HepG2 (cell line): ENCODE data around the gene ACTA2. TPM values are rescaled to one million over a fixed set of nuclear protein-coding genes. Genes with fewer than 3 reads are reported as not detected.

Experiments
- ATAC-seq: fragments of 200-7000 bp; cut with Tn5 transposase; 3 replicates; pipeline ENCODE4 v1.9.1; 2020; ENCODE audit warnings: mild to moderate bottlenecking, moderate library complexity
- BruUV-seq: library from RNA; stranded (reverse); fragments of 400-500 nt; replicated peaks from 2 replicates; lab custom pipeline; 2021; lab: Mats Ljungman, UMichigan
- CTCF ChIA-PET: fragments of 300-600 bp; formaldehyde crosslinking; extraction: SDS; loops from one replicate; lab custom pipeline; 2021; ENCODE audit warnings: low total read pairs, inconsistent platforms, low intra/inter-chr PET ratio; lab: Yijun Ruan, JAX
- POLR2A ChIA-PET: fragments of 350-600 bp; sonication (Branson Sonifier 250); formaldehyde crosslinking; loops from one replicate; lab custom pipeline; 2020; ENCODE audit warnings: antibody characterized with exemption, inconsistent platforms; lab: Yijun Ruan, JAX
- DNase-seq: peaks from one replicate; pipeline ENCODE4 v3.0.0-alpha.2; 2015; ENCODE audit warnings: low spot score
- FAIRE-seq: peaks from 3 replicates; lab custom pipeline; 2011; peaks lifted over from hg19 to GRCh38; lab: Jason Lieb, UNC
- H2AFZ ChIP-seq: one replicate; pipeline ENCODE4 v1.6.1; 2011; ENCODE audit warnings: low read length, inconsistent platforms
- H3K27ac ChIP-seq: fragments of 300-600 bp; 3 replicates; pipeline ENCODE4 v1.8.0; 2011; ENCODE audit warnings: mixed run types, mild to moderate bottlenecking, mixed read lengths, low read length, inconsistent platforms; ENCODE audit not compliant: insufficient read depth; ENCODE audit errors: extremely low read length
- H3K27me3 ChIP-seq, 2 experiments: fragments of 200-600 bp in 1 of 2; 2 replicates in 1 of 2; 3 replicates in 1 of 2; pipeline versions ENCODE4 v1.6.0 to v1.8.0; 2011; ENCODE audit warnings: low read length in 2 of 2, mild to moderate bottlenecking in 2 of 2, moderate library complexity in 2 of 2, inconsistent platforms in 1 of 2; ENCODE audit not compliant: insufficient read depth in 2 of 2, control insufficient read depth in 1 of 2
- H3K36me3 ChIP-seq, 2 experiments: fragments of 200-600 bp in 1 of 2; replicated peaks in 1 of 2; 2 replicates in 1 of 2; 3 replicates in 1 of 2; pipeline versions ENCODE4 v1.5.1 to v1.8.0; 2011; ENCODE audit warnings: low read length in 2 of 2, inconsistent platforms in 1 of 2; ENCODE audit not compliant: insufficient read depth in 2 of 2, control insufficient read depth in 1 of 2
- H3K4me1 ChIP-seq: 2 replicates; pipeline ENCODE4 v1.5.1; 2012; ENCODE audit warnings: low read length, inconsistent platforms; ENCODE audit not compliant: insufficient read depth
- H3K4me2 ChIP-seq: 2 replicates; pipeline ENCODE4 v1.6.0; 2011; ENCODE audit warnings: low read depth, low read length, inconsistent platforms
- H3K4me3 ChIP-seq, 3 experiments: fragments of 200-600 bp in 1 of 3; sonication (generic), shearing (Covaris generic) in 1 of 3; replicated peaks in 1 of 3; 2 replicates each; pipeline ENCODE4 v1.5.1; 2011 to 2016; ENCODE audit warnings: low read length in 3 of 3, inconsistent platforms in 2 of 3, low read depth in 2 of 3, mild to moderate bottlenecking in 2 of 3, control low read depth in 1 of 3, mixed read lengths in 1 of 3; ENCODE audit not compliant: insufficient read depth in 1 of 3
- H3K79me2 ChIP-seq: one replicate; pipeline ENCODE4 v1.6.1; 2011; ENCODE audit warnings: low read length, inconsistent platforms; ENCODE audit not compliant: insufficient read depth
- H3K9ac ChIP-seq: 2 replicates; pipeline ENCODE4 v1.6.0; 2011; ENCODE audit warnings: mild to moderate bottlenecking, low read depth, low read length, inconsistent platforms; ENCODE audit not compliant: insufficient read depth
- H3K9me3 ChIP-seq: 2 replicates; pipeline ENCODE4 v1.5.1; 2012; ENCODE audit warnings: mild to moderate bottlenecking, low read length
- H4K20me1 ChIP-seq: 2 replicates; pipeline ENCODE4 v1.6.0; 2011; ENCODE audit warnings: inconsistent platforms, mild to moderate bottlenecking, low read length, moderate library complexity; ENCODE audit not compliant: insufficient read depth
- ATM ChIP-seq: fragments of 450-650 bp; IDR thresholded peaks from 2 replicates; pipeline ENCODE4 v1.7.1; 2017; ENCODE audit warnings: mild to moderate bottlenecking, borderline replicate concordance
- DDIT3 ChIP-seq: sonication (generic); formaldehyde crosslinking; IDR thresholded peaks from 2 replicates; pipeline ENCODE4 v1.4.0; 2020; ENCODE audit warnings: mild to moderate bottlenecking, missing genetic modification reagents
- HINFP ChIP-seq: sonication (generic); formaldehyde crosslinking; IDR thresholded peaks from 2 replicates; pipeline ENCODE4 v1.4.0; 2020; ENCODE audit warnings: low read depth, mild to moderate bottlenecking, missing genetic modification reagents
- MLLT10 ChIP-seq: sonication (generic); formaldehyde crosslinking; IDR thresholded peaks from 2 replicates; pipeline ENCODE4 v1.4.0; 2020; ENCODE audit warnings: missing genetic modification reagents
- RXRB ChIP-seq: IDR thresholded peaks from 2 replicates; pipeline ENCODE4 v1.6.1; 2016; ENCODE audit warnings: borderline replicate concordance, missing genetic modification reagents, missing compliant biosample characterization
- SAFB2 ChIP-seq: sonication (generic); formaldehyde crosslinking; IDR thresholded peaks from 2 replicates; pipeline ENCODE4 v1.5.1; 2020; ENCODE audit warnings: missing genetic modification reagents, low read depth, mild to moderate bottlenecking, borderline replicate concordance
- SIN3A ChIP-seq: IDR thresholded peaks from 2 replicates; pipeline ENCODE4 v1.6.1; 2011; ENCODE audit warnings: low read depth, mild to moderate bottlenecking, control low read depth, low read length, borderline replicate concordance
- ZNF513 ChIP-seq: sonication (generic); formaldehyde crosslinking; conservative IDR thresholded peaks from 2 replicates; pipeline ENCODE4 v1.5.0; 2020; ENCODE audit warnings: missing genetic modification reagents
- ZNF589 ChIP-seq: sonication (generic); formaldehyde crosslinking; conservative IDR thresholded peaks from 2 replicates; pipeline ENCODE4 v1.8.0; 2022; ENCODE audit warnings: mild to moderate bottlenecking, moderate library complexity, missing genetic modification reagents
- ZNF674 ChIP-seq: sonication (generic); formaldehyde crosslinking; IDR thresholded peaks from 2 replicates; pipeline ENCODE4 v1.5.0; 2020; ENCODE audit warnings: low read depth, mild to moderate bottlenecking, missing genetic modification reagents
- ZNF768 ChIP-seq: sonication (generic); formaldehyde crosslinking; IDR thresholded peaks from 2 replicates; pipeline ENCODE4 v1.4.0; 2020; ENCODE audit warnings: missing genetic modification reagents
- WGBS: methylation state at CpG from one replicate; pipeline ENCODE4 v1.1.6; 2017; ENCODE audit warnings: low lambda C conversion rate; 5-methylcytosine and 5-hydroxymethylcytosine counted together
- in situ Hi-C: cut with HindIII; loops from 2 replicates; pipeline ENCODE4 v1.10.0; 2017; ENCODE audit warnings: low pct_unique_long_range_greater_than_20kb; ENCODE audit not compliant: extremely low pct_ligation_motif_present
- intact Hi-C: fragments of 100-400 bp; cut with micrococcal nuclease; formaldehyde crosslinking; loops from one replicate; pipeline ENCODE4 v1.10.0; 2022; ENCODE audit not compliant: unreplicated experiment
- polyA plus RNA-seq, 8 experiments: library from polyadenylated mRNA; depleted of rRNA in 3 of 8; stranded (reverse) in 7 of 8; unstranded in 1 of 8; fragments of >200 nt; fragmentation: Illumina TruSeq in 4 of 8; extraction: Trizol in 4 of 8; gene quantifications; 2 replicates each; pipeline versions ENCODE4 v1.2.1 to v1.2.3, GENCODE V29; 2011 to 2016; ENCODE audit warnings: low read depth in 4 of 8, missing spikeins in 1 of 8, mixed read lengths in 1 of 8; ENCODE audit not compliant: insufficient read depth in 1 of 8
- total RNA-seq, 5 experiments: library from RNA; depleted of rRNA; stranded (reverse); fragments of >200 nt; fragmentation: Illumina TruSeq; extraction: Trizol; gene quantifications; 2 replicates each; pipeline ENCODE4 v1.2.3, GENCODE V29; 2016; ENCODE audit warnings: low read depth in 1 of 5
- TF ChIP-seq, protein P1 (sequence below): sonication (generic); formaldehyde crosslinking; IDR thresholded peaks from 2 replicates; pipeline ENCODE4 v1.4.0; 2020; ENCODE audit warnings: missing genetic modification reagents, borderline replicate concordance
- TF ChIP-seq, protein P2 (sequence below): IDR thresholded peaks from 2 replicates; pipeline ENCODE4 v1.6.1; 2016; ENCODE audit warnings: missing biosample characterization, missing genetic modification reagents, low read depth

ACTA2 gene
- total and polyA plus RNA-seq, 2 of the 13 experiments (the other 11 are each of a cell fraction or from before 2014, with no cell fraction given) = 21.8 to 59.9 TPM

DNA sequence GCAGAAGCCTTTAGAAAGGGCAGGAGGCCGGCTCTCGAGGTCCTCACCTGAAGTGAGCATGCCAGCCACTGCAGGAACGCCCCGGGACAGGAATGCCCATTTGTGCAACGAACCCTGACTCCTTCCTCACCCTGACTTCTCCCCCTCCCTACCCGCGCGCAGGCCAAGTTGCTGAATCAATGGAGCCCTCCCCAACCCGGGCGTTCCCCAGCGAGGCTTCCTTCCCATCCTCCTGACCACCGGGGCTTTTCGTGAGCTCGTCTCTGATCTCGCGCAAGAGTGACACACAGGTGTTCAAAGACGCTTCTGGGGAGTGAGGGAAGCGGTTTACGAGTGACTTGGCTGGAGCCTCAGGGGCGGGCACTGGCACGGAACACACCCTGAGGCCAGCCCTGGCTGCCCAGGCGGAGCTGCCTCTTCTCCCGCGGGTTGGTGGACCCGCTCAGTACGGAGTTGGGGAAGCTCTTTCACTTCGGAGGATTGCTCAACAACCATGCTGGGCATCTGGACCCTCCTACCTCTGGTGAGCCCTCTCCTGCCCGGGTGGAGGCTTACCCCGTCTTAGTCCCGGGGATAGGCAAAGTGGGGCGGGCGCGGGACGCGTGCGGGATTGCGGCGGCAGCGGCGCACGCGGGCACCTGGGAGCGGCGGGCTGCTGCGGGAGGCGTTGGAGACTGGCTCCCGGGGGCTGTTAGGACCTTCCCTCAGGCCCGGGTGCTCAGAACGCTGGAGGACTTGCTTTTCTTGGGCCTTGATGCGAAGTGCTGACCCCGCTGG lies 38.0 kb upstream of the ACTA2 start, which contains the start of gene FAS:
Gene FAS, plus strand, starts transcription at position 415 of the 777 bp plus-strand sequence. Its CDS starts 79 bp downstream, at position 494.
- DNase-seq = peak; percentile 27
- POLR2A ChIA-PET = interaction anchor here (0.6 to 1.6 kb wide), 3 partner anchors 16 to 604 kb away, joined by 3 to 5 read pairs (median 3); no protein-coding TSS in a partner anchor
- peak; percentile 88 for ATAC-seq
- Histone ChIP-seq H4K20me1 (no peaks in the 10 kb centered on the region; the same call in 1 of the 2 replicates), H3K79me2 (peaks cover 35% of the 10 kb centered on the region), H3K27ac (peak within 1 kb of the TSS; percentile 74), H3K4me1 (peaks cover 48% of the 10 kb centered on the region), H3K4me2 (peak within 1 kb of the TSS; percentile 87), H3K9me3 (0 out of 2 replicates have a peak, but pooled peaks cover 4% of the 10 kb centered on the region), H3K4me3 (peak within 1 kb of the TSS; percentile 83 to 91 (median 88)), H2AFZ (peak within 1 kb of the TSS; percentile 39), H3K9ac (peak within 1 kb of the TSS; percentile 79), H3K36me3 (no peaks in the 10 kb centered on the region), H3K27me3 (no peaks in the 10 kb centered on the region; a peak in 1 of 5 replicates)
- CTCF ChIA-PET = interaction anchor here (1.8 kb wide), 1 partner anchor 56 kb away, joined by 6 read pairs; no protein-coding TSS in a partner anchor
- in situ Hi-C loops (no loop called here), intact Hi-C loops (no loop called here)
- 9% methylated on average over 7 of the region's 51 CpGs for WGBS
- no TSS peak for BruUV-seq
- FAIRE-seq = no peak
- TF ChIP-seq SIN3A (peak; percentile 43; the same call in 1 of the 2 replicates), SAFB2 (peak; percentile 76; the same call in 1 of the 2 replicates), ZNF674 (no peak), MLLT10 (CRISPR knock-in tag) (no peak), ZNF768 (CRISPR knock-in tag) (peak; percentile 64), ZNF513 (CRISPR knock-in tag) (no peak), ATM (no peak), ZNF589 (CRISPR knock-in tag) (no peak), RXRB (0 out of 2 replicates have a peak, but pooled peaks have one; percentile 20), HINFP (CRISPR knock-in tag) (no peak), DDIT3 (no peak)
- TF ChIP-seq, protein P1, sequence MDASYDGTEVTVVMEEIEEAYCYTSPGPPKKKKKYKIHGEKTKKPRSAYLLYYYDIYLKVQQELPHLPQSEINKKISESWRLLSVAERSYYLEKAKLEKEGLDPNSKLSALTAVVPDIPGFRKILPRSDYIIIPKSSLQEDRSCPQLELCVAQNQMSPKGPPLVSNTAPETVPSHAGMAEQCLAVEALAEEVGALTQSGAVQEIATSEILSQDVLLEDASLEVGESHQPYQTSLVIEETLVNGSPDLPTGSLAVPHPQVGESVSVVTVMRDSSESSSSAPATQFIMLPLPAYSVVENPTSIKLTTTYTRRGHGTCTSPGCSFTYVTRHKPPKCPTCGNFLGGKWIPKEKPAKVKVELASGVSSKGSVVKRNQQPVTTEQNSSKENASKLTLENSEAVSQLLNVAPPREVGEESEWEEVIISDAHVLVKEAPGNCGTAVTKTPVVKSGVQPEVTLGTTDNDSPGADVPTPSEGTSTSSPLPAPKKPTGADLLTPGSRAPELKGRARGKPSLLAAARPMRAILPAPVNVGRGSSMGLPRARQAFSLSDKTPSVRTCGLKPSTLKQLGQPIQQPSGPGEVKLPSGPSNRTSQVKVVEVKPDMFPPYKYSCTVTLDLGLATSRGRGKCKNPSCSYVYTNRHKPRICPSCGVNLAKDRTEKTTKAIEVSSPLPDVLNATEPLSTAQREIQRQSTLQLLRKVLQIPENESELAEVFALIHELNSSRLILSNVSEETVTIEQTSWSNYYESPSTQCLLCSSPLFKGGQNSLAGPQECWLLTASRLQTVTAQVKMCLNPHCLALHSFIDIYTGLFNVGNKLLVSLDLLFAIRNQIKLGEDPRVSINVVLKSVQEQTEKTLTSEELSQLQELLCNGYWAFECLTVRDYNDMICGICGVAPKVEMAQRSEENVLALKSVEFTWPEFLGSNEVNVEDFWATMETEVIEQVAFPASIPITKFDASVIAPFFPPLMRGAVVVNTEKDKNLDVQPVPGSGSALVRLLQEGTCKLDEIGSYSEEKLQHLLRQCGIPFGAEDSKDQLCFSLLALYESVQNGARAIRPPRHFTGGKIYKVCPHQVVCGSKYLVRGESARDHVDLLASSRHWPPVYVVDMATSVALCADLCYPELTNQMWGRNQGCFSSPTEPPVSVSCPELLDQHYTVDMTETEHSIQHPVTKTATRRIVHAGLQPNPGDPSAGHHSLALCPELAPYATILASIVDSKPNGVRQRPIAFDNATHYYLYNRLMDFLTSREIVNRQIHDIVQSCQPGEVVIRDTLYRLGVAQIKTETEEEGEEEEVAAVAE = no peak
- TF ChIP-seq, protein P2, sequence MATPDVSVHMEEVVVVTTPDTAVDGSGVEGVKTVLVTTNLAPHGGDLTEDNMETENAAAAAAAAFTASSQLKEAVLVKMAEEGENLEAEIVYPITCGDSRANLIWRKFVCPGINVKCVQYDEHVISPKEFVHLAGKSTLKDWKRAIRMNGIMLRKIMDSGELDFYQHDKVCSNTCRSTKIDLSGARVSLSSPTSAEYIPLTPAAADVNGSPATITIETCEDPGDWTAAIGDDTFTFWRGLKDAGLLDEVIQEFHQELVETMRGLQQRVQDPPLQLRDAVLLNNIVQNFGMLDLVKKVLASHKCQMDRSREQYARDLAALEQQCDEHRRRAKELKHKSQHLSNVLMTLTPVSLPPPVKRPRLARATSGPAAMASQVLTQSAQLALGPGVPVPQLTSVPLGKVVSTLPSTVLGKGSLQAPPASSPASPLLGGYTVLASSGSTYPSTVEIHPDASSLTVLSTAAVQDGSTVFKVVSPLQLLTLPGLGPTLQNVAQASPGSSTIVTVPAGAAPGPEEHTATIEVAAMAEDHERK (CRISPR knock-in tag) = no peak
